Activated CD8-positive, alpha-beta memory T cell treated with anti-CD3 and anti-CD28 coated beads, Interleukin-2, amount 50 U/mL, for 48 hours (primary cell): ENCODE measurements around the gene CAMK1D.
A peak's percentile ranks its signal among the peaks of the same experiment; 100 is the strongest.
"Not testable (repeated sequence)": the region's sequence is repeated elsewhere in the genome, so short reads cannot be mapped to it uniquely, and the experiment has no call there.

Experiments
- DNase-seq: peaks from one replicate; pipeline ENCODE4 v3.0.0-alpha.2; 2020

Gene CAMK1D

GRCh38 chr10:12834721-12835120 lies 485.4 kb downstream of the CAMK1D start:
- no peak for DNase-seq

- no peak for DNase-seq
Measured at GRCh38 chr10:12835709-12836108, 486.4 kb downstream of the CAMK1D start.

- no peak for DNase-seq
Measured at GRCh38 chr10:12838366-12838765, 489.0 kb downstream of the CAMK1D start.

- no peak for DNase-seq
Measured at GRCh38 chr10:12838995-12839927, 489.9 kb downstream of the CAMK1D start.

- DNase-seq: no peak
Measured at GRCh38 chr10:12839941-12840611, 490.7 kb downstream of the CAMK1D start.

- DNase-seq: no peak
Measured at GRCh38 chr10:12841426-12841825, 492.1 kb downstream of the CAMK1D start.

DNA sequence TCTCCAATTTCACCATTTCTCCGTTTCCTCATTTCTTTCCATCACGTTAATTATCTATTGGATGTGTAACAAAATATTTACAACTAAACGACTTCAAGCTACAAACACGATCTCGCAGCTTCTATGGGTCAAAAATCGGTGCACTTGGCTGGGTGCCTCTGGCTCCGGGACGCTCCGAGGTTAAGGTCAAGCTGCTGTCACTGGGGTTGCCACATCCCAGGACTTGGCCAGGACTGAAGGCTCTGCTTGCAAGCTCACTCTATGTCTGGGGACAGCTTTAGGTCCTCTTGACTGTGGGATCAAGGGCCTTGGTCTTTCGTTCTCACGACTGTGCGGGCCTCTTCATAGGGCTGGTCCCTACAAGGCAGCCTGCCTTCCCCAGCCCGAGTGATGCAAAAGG lies 492.5 kb downstream of the CAMK1D start:
- no peak for DNase-seq

DNA sequence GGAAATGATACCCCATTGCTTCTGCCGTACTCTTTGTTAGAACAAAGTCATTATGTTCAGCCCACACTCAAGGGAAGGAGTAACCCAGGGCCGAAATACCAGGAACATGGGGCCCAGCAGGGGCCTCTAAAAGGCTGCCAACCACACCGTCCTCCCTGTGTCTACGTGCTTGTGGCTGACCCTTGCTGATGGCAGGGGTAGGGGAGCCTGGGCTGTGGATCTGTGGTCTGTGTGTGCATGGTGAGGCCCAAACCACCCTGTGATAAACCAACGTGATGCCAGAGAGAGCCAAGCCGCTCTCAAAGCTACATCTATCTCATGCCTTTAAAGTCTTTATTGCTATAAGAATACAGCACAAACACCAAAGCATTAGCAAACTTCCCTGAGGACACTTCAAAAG lies 493.0 kb downstream of the CAMK1D start:
- DNase-seq: no peak

DNA sequence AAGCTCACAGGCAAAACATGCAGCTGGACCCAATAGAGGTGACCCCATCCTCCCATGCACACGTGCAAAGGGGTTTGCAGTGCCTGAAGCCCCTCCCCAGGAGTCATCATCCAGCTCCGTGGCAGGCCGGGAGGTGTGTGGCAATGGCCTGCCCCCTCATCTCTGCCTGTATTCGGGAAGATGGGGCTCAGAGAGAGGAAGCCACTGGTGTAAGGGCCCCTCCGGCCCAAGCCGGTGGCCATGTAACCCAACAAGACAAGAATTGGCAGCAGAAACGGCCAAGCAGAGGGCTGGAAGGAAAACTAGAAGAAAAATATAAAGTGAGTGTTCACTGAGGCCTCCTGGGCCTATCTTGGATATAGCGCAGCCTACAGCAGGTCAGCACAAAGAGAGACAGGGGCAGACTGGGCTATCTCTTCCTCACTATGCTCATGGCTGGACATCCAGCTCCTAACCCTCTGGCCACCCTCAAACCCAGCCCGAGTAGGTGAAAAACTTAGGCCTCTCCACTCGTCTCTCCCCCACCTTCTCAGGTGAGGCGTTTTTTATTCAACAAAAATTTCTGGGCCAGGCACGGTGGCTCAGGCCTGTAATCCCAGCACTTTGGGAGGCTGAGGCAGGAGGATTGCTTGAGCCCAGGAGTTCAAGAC lies 494.1 kb downstream of the CAMK1D start:
- DNase-seq: no peak

DNA sequence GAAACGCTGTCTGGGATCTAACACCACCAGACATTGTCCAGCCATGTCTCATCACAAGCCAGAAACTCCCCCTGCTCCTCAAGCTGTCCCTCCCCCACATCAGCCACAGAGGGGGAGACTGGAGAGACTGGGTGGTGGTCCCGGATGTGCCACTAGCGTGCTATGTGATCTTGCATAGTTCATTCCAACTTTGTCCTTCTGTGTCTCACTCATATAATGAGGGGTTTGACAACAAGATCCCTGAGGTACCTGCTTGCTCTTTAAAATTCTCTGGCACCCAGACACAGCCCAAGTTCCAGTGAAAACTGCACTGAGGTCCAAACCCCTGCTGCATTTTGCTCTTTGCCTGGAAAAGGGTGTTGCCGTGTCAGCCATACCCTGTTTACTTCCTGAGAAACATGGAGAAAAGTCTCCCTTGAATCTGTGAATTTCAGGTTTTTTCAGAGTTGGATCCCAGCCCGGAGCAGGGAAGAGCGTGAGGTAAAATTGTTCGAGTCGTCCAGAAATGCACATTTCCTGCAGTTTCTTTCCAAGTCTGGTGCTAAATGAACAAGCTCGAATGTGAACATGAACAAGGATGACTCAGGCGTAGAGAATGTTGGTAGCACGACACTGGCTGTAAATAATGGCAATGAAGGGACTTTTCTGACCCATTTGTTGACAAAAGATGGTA lies 495.6 kb downstream of the CAMK1D start:
- DNase-seq: no peak

GRCh38 chr10:12846718-12847117 lies 497.4 kb downstream of the CAMK1D start:
- DNase-seq: no peak

- peak; percentile 82 for DNase-seq
Measured at GRCh38 chr10:12847361-12847975, 498.1 kb downstream of the CAMK1D start.

DNA sequence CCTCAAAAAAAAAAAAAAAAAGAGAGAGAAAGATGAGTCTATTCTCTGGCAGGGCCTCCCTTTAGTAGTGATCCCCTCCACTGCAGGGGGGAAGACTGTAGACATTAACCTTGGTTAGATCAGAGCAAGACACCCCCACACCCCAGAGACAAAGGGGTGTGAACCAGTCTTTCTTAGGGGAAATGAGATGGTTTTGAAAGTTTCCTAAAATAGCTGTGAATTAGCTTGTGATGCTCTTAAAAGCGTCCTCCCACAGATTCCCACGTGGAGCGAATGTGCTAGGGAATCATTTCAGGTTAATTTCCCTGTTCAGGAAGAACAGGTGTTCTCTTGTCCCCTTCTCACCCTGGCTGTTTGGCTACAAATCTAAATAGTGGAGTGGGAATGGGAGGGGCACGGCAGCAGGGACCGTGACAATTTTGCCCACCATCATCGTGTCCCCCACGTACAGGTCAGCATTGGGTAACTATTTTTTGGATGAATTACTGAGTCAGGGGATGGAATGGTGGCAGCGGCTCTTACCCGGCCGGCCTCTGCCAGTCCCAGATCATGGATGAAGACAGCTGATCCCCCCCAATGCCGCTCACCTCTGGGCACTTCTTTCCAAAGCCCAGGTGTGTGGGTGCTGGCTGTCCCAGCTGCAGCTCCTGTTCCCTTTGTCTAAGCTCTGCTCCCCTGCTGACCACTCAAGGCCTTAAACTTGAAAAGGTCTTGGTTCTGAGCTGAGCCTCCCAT lies 499.3 kb downstream of the CAMK1D start:
- DNase-seq: no peak

DNA sequence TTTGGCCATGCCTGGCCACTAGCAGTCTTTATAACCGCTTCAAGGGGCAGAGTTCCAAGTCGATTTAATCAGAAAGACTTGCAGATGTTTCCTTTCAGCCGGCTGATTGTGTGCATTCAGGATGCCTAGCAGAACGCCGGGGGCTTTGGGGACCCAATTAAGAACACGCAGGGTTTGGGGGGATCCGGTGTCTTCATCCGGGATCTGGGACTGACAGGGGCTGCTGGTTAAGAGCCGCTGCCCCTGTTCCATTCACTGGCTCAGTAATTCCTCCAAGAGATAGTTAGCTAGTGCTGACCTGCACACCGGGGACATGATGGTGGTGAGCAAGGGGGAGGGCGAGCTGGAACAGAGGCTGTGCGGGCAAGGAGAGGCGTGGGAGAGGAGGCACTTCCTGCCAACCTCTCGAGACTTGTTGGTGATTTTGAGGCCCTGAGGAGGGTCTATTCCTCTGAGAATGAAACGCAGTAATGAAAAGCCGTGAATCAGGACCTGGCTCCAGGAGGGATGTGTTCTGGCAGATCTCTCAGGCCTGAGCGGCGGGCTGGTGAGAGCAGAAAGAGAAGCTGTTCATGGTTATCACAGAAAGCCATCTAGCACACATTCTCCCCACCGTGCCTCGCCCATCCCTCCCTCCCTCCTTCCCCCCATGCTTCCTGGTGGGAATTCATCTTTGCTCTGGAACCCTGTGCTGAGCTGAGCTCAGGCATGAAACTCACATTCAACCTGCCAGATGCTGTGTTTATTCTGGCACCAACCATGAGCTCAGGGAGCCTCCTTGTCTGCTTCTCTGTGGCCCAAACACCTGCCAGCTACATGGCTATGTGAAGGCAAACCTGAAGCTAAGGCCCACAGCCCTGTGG lies 500.2 kb downstream of the CAMK1D start:
- DNase-seq: no peak

- no peak for DNase-seq
Measured at GRCh38 chr10:12852687-12853086, 503.3 kb downstream of the CAMK1D start.

DNA sequence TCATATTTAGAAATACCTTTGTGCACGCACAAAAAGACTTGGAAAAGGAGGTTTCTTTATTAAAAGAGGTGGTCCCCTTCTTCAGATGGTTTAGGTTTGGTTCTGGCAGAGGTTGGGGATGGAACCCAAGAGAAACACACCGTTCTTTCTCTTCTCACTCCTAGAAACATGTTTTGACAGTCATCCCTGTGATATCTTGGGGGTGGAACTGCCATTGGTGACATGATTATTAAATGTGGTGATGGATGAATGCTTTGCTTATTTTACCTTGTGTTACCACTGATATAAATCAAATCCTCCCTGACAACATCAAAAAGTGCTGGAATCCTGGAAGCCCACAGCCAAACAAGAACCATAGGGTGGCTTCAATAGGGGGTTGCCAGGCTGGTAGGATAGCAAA lies 505.6 kb downstream of the CAMK1D start:
- DNase-seq: no peak

- DNase-seq: no peak
Measured at GRCh38 chr10:12862459-12862858, 513.1 kb downstream of the CAMK1D start.

- not testable (repeated sequence) for DNase-seq
Measured at GRCh38 chr10:12865515-12865914, 516.2 kb downstream of the CAMK1D start.

DNA sequence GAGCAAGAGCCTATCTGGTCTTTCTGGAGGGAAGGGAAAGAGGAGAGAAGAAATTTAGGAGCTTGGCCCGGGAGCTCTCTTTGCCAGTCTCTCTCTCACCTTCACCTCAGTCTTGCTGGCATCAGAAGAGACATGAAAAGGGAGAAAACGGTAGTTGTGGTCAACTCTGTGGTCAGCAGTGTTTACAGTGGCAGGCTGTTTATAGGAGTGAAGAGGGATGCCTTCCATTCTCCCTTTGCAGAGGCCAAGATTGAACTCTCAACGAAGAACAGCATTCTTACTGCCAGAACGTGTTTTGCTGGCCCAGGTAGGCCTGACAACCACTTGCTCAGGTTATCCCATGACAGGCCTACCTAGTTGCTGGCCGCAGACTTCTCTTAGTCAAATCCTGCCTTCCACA lies 518.9 kb downstream of the CAMK1D start:
- DNase-seq: no peak

- no peak for DNase-seq
Measured at GRCh38 chr10:12869427-12869826, 520.1 kb downstream of the CAMK1D start.

GRCh38 chr10:12872577-12872976 lies 523.2 kb downstream of the CAMK1D start:
- DNase-seq: no peak
